ENCODE measurements around the gene HMGCL.
"Not testable (repeated sequence)": the region's sequence is repeated elsewhere in the genome, so short reads cannot be mapped to it uniquely, and the experiment has no call there.

HMGCL gene

DNA sequence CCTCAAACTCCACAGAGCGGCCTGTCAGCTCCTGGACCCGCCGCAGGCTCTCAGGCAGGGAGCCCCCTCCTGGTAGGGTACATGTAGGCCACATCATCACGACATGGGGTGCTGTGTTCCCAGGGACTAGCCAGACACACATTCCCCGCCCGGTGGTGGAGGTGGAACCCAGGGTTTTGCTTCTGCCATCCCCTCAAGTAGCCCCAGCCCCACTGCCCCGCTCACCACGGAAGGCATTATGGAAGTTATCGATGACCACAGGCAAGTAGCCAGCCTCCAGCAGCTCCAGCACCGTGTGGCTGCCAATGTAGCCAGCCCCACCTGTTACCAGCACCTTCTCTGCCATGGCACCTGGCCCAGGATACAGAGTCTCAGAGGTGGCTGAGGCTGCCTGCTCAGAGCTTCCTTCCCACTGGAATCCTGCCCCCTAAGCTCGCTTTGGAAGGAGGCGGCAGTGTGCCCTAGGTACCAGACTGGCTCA is 26.5 kb downstream of the HMGCL start:
- peak; percentile 56 for DNase-seq (ENCODE audit: low spot score)

DNA sequence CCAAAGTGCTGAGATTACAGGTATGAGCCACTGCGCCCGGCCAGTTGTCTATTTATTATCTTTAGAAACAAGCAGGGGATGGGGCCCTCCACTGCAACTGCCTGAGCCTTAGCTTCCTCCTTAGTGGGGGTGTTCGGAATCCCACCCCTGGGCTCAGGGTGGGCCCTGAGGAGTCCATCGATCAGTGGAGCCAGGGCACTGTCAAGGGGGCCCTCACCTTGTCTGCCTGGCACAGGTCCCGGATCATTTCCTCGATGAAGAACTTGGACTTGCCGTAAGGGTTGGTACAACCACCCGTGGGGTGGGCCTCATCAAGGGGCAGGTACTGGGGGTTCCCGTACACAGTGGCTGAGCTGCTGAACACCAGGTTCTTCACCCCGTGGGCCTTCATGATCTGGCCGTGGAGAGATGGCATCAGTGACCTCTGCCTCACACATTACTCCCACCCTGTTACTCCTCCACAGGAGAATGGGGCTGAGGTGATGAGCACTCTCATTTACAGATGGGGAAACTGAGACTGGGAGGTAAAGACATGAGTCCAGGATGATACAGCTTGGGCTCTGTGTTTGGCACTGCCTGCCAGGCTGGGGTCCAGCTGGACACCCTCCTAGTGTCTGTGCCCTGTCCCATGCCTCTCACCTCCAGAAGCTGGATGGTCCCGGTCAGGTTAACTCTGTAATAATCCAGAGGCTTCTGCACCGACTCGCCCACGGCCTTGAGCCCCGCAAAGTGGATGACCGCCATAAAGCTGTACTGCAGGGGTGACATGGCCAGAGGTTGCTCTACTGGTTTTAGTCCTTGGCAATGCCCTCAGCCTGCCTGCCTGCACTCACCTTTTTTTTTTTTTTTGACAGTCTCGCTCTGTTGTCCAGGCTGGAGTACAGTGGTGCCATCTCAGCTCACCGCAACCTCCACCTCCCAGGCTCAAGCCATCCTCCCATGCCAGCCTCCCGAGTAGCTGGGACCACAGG is 27.5 kb downstream of the HMGCL start:
- DNase-seq (ENCODE audit: low spot score), result no peak

DNA sequence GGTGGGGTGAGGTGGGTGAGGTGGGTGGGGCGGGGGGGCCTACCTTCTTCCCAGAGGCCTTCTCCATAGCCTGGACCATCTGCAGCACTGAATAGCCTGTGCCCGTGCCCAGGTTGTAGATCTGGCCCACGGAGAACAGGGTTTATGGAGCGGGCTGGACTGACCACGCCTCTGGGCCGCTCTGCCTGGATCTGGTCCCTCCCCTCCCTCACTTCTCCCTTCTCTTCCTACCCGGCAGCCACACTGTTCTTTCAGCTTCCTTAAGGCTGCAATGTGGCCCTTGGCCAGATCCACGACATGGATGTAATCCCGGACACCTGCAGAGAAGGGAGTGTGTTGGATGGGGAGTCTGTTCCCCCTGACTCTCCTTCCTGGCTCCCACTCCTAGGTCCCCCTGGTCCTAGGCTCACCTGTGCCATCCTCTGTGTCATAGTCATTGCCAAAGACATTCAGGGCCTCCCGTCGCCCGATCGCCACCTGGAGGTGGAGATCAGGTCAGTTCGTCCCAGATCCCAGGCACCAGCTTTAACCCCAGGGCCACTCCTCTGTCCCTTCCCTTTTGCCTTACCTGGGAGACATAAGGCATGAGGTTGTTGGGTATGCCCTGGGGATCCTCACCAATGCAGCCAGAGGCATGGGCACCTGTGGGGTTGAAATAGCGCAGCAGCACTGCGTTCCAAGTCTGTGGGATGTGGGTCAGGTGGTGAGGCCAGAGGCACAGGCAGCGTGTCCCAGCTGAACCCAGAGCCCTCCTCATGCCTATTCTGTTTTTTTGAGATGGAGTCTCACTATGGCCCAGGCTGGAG is 28.6 kb downstream of the HMGCL start:
- no peak for DNase-seq (ENCODE audit: low spot score)

GRCh38 chr1:23795676-23796465 is 29.4 kb downstream of the HMGCL start:
- DNase-seq (ENCODE audit: low spot score), result no peak

GRCh38 chr1:23794732-23795182 is 30.5 kb downstream of the HMGCL start:
- not testable (repeated sequence) for DNase-seq (ENCODE audit: low spot score)

DNA sequence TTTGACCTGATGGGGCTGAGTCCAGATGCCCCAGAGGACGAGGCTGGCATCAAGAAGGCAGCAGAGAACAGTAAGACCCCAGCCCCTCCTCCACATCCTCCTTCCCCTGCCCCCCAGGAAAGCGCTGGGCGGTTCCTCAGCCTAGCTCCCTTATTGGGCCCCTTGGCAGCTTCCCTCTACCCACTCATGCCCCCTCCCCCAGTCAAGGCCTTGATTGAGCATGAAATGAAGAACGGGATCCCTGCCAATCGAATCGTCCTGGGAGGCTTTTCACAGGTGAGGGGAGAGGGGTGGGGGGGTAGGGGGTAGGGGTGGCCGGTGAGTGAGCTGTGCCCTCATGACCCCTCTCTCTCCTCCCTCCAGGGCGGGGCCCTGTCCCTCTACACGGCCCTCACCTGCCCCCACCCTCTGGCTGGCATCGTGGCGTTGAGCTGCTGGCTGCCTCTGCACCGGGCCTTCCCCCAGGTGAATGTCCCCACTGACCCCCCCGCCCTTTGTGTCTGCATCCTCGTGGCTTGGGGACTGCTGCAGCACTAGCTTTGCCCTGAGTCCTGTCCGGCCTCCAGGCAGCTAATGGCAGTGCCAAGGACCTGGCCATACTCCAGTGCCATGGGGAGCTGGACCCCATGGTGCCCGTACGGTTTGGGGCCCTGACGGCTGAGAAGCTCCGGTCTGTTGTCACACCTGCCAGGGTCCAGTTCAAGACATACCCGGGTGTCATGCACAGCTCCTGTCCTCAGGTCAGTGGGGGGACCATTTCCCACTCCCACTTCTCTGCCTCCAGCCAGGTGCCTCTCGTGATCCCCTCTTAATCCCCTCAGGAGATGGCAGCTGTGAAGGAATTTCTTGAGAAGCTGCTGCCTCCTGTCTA is 31.1 kb downstream of the HMGCL start:
- no peak for DNase-seq (ENCODE audit: low spot score)

GRCh38 chr1:23793018-23793781 is 32.0 kb downstream of the HMGCL start:
- DNase-seq (ENCODE audit: low spot score), result peak; percentile 41

GRCh38 chr1:23792151-23792945 is 32.9 kb downstream of the HMGCL start:
- DNase-seq (ENCODE audit: low spot score), result peak; percentile 35

GRCh38 chr1:23791516-23792047 is 33.6 kb downstream of the HMGCL start:
- DNase-seq (ENCODE audit: low spot score), result peak; percentile 81

DNA sequence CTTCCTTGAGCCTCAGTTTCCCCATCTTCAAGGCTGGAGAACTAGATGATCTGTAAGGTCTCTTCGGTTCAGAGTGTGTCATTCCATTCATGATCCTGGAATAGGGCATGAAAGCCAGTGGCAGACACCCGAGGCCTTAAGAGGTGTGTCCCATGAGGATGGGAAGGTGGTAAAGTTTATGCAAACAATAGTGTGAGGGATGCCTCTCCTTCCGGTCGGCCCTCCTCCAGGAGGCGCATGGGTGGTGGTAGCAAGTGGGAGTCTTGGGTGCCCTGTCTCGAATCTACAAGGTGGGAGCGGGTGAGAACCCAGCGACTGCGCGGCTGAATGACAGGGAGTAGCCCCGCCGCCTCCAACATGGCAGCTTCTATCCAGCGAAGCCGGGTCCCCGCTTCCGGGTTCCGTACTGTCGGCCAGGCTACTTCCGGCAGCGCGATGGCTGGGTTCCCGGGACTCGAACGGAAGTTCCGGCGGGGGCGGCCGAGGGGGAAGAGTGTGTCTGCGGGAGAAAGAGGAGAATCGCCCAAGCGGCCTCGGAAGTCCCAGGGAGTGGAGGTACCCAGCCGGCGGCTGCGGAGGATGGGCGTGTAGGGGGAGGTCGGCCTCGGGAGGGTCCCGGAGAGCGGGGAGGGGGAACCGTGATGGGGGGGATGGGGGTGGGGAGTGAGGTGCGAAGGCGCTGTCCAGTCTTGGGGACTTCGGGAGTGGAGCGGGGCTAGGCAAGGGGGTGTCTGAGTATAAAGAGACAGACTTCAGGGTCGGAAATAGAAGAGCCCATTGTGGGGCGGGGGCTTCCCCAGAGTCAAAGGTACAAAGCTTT is 34.3 kb downstream of the HMGCL start, which contains the start of gene LYPLA2:
Gene LYPLA2 (plus strand): TSS at position 450 of the 820 bp plus-strand sequence. CDS start 1,538 bp downstream, outside the sequence.
- DNase-seq (ENCODE audit: low spot score), result peak; percentile 93

- DNase-seq (ENCODE audit: low spot score), result no peak
Measured at GRCh38 chr1:23788695-23789094, 36.5 kb downstream of the HMGCL start.

- no peak for DNase-seq (ENCODE audit: low spot score)
Measured at GRCh38 chr1:23787701-23788100, 37.5 kb downstream of the HMGCL start.

DNA sequence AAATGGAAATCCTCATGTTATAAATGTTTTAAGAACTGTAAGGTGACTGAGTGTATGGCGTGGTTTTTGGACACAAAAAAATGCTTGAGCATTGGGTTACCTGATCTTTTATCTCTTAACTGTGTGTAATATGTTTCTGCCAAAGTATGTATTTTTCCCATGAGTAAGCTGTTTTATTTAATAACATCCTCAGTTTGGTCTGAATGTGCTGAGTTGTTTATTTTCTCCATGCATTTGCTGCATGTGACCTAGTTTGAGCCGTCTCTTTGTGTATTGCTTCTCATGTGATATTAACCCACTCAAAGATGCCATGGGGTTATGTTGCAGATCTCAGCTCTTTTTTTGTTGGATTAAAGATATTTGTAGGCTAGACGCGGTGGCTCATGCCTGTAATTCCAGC is 40.4 kb downstream of the HMGCL start:
- DNase-seq (ENCODE audit: low spot score), result no peak

- DNase-seq (ENCODE audit: low spot score), result not testable (repeated sequence)
Measured at GRCh38 chr1:23783141-23783540, 42.1 kb downstream of the HMGCL start.

DNA sequence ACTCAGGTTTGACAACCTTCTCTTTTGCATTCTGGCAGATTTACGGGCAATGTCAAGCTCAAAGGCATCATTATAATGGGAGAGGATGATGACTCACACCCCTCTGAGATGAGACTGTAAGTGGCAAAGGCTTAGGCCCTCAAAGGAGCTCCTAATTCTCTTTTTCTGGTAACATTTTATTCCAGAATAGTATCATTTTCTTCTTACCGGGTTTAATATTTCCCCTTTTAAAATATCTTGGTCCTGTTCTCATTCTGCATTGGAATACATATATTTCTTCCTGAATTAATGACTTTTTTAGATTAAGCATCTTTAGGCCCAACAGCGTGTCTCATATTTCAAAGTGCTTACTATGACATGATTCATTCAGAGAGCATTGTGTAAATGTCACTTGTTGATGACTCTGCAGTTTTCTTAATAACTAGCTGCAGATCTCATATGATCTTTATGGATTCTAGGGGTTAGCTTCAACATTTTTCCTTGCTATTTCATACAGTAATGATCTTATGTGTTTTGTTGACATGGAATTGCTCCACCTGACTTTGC is 45.3 kb downstream of the HMGCL start:
- no peak for DNase-seq (ENCODE audit: low spot score)

GRCh38 chr1:23777979-23778814 is 47.0 kb downstream of the HMGCL start, which contains the start of gene PITHD1:
Gene PITHD1 (plus strand): TSS chr1:23778418. CDS start chr1:23778516, 98 bp downstream.
- DNase-seq (ENCODE audit: low spot score), result peak; percentile 98

All from iPS-NIHi11 (cell line).